Lung (tissue), 12 donors: Measurements from ENCODE around the gene NXF3. TPM values are rescaled to one million over a fixed set of nuclear protein-coding genes. Genes with fewer than 3 reads are reported as not detected.

ENCODE experiments used
- ATAC-seq: fragments of 200-7000 bp; cut with Tn5 transposase; one replicate; pipeline ENCODE4 v1.9.1; 2020; ENCODE audit warnings: moderate number of reproducible peaks; ENCODE audit not compliant: insufficient read depth, low FRiP score
- DNase-seq, 3 donors: peaks; one replicate each; pipeline ENCODE4 v3.0.0-alpha.2; 2013 to 2017
- H3K27ac ChIP-seq, 2 donors: one replicate each; pipeline ENCODE4 v1.5.1; 2013; ENCODE audit warnings: mild to moderate bottlenecking in 2 of 2, moderate library complexity in 2 of 2, control low read depth in 1 of 2, inconsistent platforms in 1 of 2, low read depth in 1 of 2, low read length in 1 of 2
- H3K27me3 ChIP-seq, 3 donors: one replicate each; pipeline ENCODE4 v1.5.1; 2013; ENCODE audit warnings: low read length in 2 of 3; ENCODE audit not compliant: control insufficient read depth in 3 of 3, insufficient read depth in 3 of 3
- H3K36me3 ChIP-seq, 4 donors: one replicate each; pipeline ENCODE4 v1.5.1; 2013; ENCODE audit warnings: low read length in 4 of 4, mild to moderate bottlenecking in 1 of 4, moderate library complexity in 1 of 4; ENCODE audit not compliant: control insufficient read depth in 4 of 4, insufficient read depth in 4 of 4
- H3K4me1 ChIP-seq, 5 donors: one replicate each; pipeline ENCODE4 v1.5.1; 2013; ENCODE audit warnings: low read length in 5 of 5, mild to moderate bottlenecking in 2 of 5, moderate library complexity in 1 of 5; ENCODE audit not compliant: control insufficient read depth in 5 of 5, insufficient read depth in 5 of 5
- H3K4me3 ChIP-seq: one replicate; pipeline ENCODE4 v1.5.1; 2013; ENCODE audit warnings: mild to moderate bottlenecking, control low read depth, moderate library complexity
- H3K9ac ChIP-seq, 2 donors: one replicate each; pipeline ENCODE4 v1.5.1; 2013; ENCODE audit warnings: low read length in 2 of 2, control low read depth in 1 of 2; ENCODE audit not compliant: insufficient read depth in 1 of 2
- H3K9me3 ChIP-seq, 4 donors: one replicate each; pipeline ENCODE4 v1.5.1; 2013; ENCODE audit warnings: low read length in 3 of 4, mild to moderate bottlenecking in 1 of 4, moderate library complexity in 1 of 4; ENCODE audit not compliant: control insufficient read depth in 4 of 4, insufficient read depth in 3 of 4
- WGBS, 2 donors: extraction: QIAGEN DNeasy Blood & Tissue Kit; methylation state at CpG; one replicate each; pipeline ENCODE4 v1.1.7; 2013; 5-methylcytosine and 5-hydroxymethylcytosine counted together
- polyA plus RNA-seq, 2 donors: library from polyadenylated mRNA; stranded (reverse); fragments of 200-250 nt; gene quantifications; one replicate each; pipeline ENCODE4 v1.2.1, GENCODE V29; 2013
- total RNA-seq, 2 donors: library from RNA; depleted of rRNA in 1 of 2; stranded (reverse); fragments of >200 nt in 1 of 2; gene quantifications; one replicate each; pipeline ENCODE4 v1.2.1, GENCODE V29; 2014 to 2021
- TF ChIP-seq, protein P1 (sequence below): IDR thresholded peaks from 2 replicates; pipeline ENCODE4 v1.5.1; 2012; ENCODE audit warnings: mild to moderate bottlenecking; ENCODE audit errors: control extremely low read depth, extremely low read depth
- donor health status: control.
- donor health status: control.
- donor health status: Bipolar disorder and iron deficiency.
- donor health status: healthy.
- donor health status: DM: yes; HTN: yes; CAD: no.

The NXF3 gene
- total and polyA plus RNA-seq, 4 donors, result 1.6 to 3.9 (median 2.6) TPM

DNA sequence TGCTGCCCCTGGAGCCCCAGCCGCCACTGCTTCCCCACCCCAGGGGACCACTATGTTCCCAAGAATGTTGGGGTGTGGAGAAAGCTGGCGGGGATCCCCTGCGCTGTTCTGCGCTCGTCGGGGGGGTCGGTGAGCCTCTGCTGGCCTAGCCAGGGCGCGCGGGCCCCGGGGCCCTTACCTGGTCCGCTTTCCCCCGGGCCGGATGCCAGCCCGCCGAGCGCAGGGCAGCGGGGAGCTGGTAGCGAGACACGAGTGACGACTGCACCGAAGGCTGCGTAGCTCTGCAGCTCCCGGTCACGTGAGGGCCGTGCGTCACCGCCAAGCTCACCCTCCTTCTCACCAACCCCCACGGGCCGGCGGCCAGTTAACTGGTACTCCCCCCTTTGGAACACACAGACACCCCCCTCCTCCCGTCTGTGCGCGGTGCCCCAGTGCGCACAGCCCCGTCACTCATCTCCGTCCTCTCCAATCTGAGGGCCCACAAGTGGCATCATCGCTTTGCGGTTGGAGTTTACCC lies 29.0 kb downstream of the NXF3 start, which contains the start of gene BEX1:
Gene BEX1 (minus strand): TSS at position 254 of the 517 bp plus-strand sequence. CDS start 897 bp downstream, outside the sequence.
- H3K36me3 ChIP-seq, result no peaks in the 10 kb centered on the region
- WGBS, 2 donors, result 2 to 31% methylated on average over 21 to 39 of the region's 39 CpGs
- peak; percentile 14 to 64 (median 45) for DNase-seq
- no peak within 1 kb of the TSS for H3K9ac ChIP-seq
- H3K4me3 ChIP-seq, result peak within 1 kb of the TSS; percentile 33
- H3K4me1 ChIP-seq, result peaks cover 0 to 4% (median 0%) of the 10 kb centered on the region in 5 donors
- ATAC-seq, result no peak
- H3K27ac ChIP-seq, result no peak within 1 kb of the TSS
- H3K27me3 ChIP-seq, result peaks cover 0 to 7% (median 0%) of the 10 kb centered on the region in 3 donors
- TF ChIP-seq, protein P1, sequence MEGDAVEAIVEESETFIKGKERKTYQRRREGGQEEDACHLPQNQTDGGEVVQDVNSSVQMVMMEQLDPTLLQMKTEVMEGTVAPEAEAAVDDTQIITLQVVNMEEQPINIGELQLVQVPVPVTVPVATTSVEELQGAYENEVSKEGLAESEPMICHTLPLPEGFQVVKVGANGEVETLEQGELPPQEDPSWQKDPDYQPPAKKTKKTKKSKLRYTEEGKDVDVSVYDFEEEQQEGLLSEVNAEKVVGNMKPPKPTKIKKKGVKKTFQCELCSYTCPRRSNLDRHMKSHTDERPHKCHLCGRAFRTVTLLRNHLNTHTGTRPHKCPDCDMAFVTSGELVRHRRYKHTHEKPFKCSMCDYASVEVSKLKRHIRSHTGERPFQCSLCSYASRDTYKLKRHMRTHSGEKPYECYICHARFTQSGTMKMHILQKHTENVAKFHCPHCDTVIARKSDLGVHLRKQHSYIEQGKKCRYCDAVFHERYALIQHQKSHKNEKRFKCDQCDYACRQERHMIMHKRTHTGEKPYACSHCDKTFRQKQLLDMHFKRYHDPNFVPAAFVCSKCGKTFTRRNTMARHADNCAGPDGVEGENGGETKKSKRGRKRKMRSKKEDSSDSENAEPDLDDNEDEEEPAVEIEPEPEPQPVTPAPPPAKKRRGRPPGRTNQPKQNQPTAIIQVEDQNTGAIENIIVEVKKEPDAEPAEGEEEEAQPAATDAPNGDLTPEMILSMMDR, result no peak
- peaks cover 0 to 1% (median 0%) of the 10 kb centered on the region in 4 donors for H3K9me3 ChIP-seq

DNA sequence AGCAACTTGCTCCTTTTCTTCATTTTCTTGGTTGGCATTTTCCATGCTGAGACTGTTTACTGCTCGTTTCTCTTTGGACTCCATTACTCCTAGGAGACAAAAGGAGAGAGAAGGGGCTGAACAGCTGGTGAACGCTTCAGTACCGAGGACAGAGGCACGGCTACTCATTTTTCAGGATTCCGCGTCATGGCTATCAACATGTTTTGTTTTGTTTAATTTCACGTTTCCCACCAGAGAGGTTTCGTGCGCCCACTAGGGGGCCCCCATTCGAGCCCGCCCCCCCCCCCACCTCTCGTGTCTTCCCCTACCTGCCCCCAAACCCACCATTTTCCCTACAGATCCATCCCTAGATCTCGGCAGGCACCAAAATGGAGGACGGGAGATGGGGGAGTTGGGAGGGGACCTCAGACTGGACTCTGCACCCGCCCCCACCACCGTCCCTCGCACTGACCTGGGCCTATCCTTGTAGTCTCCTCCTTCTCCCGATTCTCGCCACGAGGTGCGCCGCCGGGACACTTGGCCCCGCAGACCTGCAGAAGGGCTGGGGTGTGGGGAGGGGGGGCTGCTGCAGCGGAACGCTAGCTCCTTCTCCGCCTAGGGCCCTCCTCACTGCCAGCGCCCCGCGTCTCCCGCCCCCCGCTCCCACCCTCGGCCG lies 29.6 kb downstream of the NXF3 start:
- H3K4me1 ChIP-seq, result peaks cover 0 to 4% (median 0%) of the 10 kb centered on the region in 5 donors
- H3K4me3 ChIP-seq, result peak overlapping the region; percentile 33
- H3K27me3 ChIP-seq, result peaks cover 0 to 8% (median 0%) of the 10 kb centered on the region in 3 donors
- no peak overlapping the region for H3K27ac ChIP-seq
- no peak overlapping the region for H3K9ac ChIP-seq
- ATAC-seq, result no peak
- DNase-seq, result peak; percentile 40 to 54 (median 49)
- H3K9me3 ChIP-seq, result peaks cover 0 to 1% (median 0%) of the 10 kb centered on the region in 4 donors
- H3K36me3 ChIP-seq, result no peaks in the 10 kb centered on the region
- TF ChIP-seq, protein P1, result no peak
- 4 to 29% methylated on average over 9 to 34 of the region's 34 CpGs for WGBS, 2 donors

DNA sequence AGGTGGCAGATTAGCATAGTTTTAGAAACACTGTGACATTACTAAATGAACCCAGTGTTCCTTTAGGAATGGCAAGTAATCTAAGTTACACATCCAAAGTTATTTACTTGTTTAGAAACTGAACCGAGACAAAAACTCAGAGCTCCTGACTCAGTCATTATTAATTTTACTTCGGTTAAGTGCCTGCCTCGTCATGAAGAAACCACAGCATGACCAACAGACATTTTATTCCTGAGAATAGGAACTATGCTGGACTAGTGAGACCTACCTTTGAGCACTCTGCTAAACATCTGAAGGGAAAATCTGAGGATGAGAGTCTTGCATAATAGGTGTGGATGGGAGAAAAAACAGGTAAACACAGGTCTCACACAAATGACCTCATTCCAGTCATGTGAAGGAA lies 31.5 kb downstream of the NXF3 start:
- no peaks in the 10 kb centered on the region for H3K36me3 ChIP-seq
- peaks cover 0 to 8% (median 0%) of the 10 kb centered on the region in 3 donors for H3K27me3 ChIP-seq
- no peak for DNase-seq
- 69 to 84% methylated on average over 3 of the region's 3 CpGs for WGBS, 2 donors
- ATAC-seq, result no peak
- TF ChIP-seq, protein P1, result no peak
- peaks cover 0 to 4% (median 0%) of the 10 kb centered on the region in 5 donors for H3K4me1 ChIP-seq
- no peak overlapping the region for H3K4me3 ChIP-seq
- no peak overlapping the region for H3K9ac ChIP-seq
- peaks cover 0 to 1% (median 0%) of the 10 kb centered on the region in 4 donors for H3K9me3 ChIP-seq
- H3K27ac ChIP-seq, result no peak overlapping the region
